Measurements from ENCODE around the gene GSKIP.

The GSKIP gene

DNA sequence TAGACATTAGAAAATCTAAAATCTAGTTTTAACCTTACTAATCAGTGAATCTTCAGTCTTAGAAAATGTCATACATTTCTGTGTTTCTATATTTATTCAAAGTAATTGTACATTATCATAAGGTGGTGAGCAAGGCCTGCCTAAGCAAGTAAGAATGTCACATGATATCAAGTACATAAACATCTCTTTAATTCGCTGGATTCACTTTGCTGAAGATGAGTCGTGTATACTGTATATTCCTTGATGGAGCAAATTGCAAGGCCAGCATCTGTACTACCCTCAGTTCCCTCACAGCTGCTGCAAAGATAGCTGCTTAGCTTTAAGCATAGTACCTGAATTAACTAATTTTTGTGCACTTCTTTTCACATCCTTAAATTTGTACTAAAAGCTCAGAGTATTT, 20.1 kb downstream of the GSKIP start:
- DNase-seq, result no peak

DNA sequence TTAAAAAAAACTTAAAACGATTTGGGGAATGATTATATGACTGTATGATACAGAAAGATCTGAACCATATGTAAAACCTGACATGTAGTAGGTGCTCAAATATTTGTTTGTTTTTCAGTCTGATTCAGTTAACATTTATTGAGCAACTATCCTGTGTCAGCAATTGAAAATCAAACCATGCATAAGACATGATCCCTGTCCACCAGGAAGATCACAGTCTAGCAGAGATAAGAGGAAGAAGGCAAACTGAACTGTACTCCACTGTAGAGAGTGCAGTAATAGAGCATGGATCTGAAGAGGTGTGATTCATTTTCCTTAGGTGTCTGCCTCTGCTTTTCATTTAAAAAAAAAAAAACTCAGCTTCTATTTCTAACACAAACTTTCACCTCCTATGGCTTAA, 20.7 kb downstream of the GSKIP start:
- DNase-seq, result no peak

DNA sequence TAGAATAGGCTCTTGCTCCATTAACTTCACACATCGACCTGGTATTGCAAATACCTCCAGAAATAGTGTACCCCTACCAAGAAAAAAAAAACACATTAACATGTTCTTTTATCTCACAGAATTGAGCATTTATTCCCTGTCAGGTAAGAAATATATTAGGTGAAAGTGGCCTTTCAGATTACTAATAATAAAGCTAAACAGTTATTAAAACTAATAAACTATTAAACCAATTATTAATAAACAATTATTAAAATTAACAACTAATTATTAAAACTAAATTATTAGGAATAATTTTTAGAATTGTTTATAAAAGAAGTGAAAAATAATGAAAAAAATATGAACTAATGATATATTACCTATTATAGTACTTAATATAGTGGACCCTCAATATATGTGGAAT, 21.4 kb downstream of the GSKIP start:
- no peak for DNase-seq

DNA sequence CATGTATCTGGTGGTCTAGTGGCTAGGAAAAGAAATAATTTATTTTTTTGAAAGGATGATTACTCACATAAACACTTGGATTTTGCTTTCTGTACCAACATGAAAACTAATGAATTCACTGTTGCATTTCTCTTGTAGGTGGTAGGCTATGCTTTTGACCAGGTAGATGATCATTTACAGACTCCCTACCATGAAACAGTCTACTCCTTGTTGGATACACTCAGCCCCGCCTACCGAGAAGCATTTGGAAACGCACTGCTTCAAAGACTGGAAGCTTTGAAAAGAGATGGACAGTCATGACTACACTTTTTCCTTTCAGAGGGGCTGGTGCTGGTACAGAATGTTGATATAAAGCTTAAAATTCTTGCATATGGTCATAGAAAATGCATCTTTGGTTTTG, 22.1 kb downstream of the GSKIP start:
- no peak for DNase-seq

DNA sequence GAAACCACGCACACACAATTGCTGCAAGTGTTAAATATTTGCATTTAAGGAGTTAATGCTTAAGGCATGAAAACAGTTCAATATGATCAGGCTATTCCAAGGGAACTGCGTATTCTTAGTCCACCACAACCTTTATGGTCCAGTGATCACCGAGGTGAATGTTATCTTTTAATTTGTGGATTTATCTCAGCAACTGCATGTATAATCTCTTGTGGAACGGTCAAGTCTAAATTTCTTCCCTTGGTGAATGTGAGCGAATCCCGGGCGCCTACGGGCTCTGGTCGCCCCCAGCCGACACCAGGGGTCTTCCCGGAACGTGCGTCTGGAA, 27.6 kb downstream of the GSKIP start:
- DNase-seq, result no peak

DNA sequence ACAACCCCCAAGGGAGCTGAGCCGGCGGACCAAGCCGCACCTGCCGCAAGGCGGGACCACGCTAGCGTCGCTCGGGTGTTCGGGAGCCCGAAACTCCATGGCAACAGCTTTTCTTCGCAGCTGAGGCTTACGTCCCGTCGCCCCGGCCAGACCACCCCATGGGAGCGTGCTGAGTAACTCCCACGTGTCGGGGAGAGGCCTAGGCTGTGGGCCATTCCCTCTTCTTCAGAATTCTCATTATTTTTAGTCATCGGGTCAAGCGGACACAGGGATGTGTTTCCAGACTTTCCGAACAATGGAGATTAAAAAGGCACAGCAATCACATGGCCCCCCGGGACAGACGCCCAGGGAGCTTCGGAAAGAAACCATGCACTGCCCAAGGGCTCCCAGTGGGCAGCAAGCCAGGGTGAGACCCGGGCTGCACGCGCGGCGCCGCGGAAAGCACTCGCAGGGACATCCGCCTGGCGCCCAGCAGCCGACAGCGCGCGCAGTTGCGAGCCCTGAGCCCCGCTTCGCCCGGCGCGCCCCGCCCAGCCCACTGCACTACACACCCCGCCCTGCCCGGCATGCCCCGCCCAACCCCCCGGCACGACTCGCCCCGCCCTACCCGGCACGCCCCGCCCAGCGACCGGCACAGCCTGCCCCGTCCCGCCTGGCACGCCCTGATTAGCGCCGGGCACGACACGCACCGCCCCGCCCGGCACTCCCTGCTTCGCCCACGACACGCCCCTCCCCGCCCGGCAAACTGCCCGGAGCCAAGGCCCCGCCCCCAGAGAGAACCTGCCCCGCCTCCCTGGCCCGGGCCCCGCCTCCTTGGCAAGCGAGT, 28.2 kb downstream of the GSKIP start:
- peak; percentile 95 for DNase-seq

DNA sequence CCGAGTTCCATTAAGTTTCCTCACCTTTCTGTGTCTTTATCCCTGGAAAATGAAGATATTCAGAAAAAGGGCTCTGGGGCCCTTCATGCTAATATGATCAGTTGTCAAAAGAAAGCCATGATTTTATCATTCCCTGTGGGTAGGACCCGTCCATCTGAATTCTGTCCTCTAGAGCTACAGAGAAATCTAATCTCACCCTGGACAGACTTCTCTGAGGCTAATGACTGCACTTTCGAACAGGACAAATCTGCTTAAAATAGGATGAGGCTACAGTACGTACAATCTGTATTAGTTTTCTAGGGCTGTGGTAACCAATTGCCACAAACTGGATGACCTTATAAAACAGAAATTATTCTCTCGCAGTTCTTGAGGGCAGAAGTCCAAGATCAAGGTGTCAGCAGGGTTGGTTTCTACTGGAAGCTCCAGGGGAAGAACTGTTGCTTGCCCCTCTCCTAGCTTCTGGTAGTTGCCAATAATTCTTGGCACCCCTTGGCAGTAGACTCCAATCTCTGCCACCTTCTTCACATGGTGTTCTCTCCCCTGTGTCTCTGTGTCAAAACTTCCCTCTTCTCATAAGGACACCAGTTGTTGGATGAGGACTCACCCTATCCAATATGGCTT, 29.9 kb downstream of the GSKIP start:
- DNase-seq, result no peak

DNA sequence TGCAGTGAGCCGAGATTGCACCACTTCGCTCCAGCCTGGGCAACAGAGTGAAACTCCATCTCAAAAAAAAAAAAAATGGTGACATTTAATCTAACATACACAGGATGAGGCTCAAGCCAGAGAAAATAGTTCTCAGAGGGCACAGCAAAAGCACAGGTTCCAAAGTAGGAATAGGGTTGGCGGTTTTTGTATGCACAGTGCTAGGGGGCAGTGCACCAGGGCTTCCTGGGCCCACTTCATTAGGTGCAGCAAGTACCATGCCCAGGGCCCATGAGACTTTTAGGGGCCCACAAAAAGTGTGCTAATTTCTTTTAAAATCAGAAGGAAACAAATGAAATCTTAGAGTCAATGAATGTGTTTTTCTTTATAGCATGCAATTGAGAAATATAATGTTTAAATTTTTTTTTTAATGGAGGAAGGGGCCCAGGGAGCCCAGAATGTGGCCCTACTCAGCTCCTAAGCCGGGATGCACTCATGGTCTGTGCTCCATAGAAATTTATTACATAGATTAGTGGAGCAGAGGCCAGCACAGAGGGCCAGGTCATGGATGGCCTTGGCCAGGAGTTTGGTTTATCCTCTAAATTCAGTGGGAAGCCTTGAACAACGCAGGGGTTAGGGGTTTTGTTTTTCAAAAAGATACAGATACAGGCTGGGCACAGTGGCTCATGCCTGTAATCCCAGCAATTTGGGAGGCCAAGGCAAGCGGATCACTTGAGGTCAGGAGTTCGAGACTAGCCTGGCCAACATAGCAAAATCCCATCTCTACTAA, 30.9 kb downstream of the GSKIP start:
- no peak for DNase-seq

DNA sequence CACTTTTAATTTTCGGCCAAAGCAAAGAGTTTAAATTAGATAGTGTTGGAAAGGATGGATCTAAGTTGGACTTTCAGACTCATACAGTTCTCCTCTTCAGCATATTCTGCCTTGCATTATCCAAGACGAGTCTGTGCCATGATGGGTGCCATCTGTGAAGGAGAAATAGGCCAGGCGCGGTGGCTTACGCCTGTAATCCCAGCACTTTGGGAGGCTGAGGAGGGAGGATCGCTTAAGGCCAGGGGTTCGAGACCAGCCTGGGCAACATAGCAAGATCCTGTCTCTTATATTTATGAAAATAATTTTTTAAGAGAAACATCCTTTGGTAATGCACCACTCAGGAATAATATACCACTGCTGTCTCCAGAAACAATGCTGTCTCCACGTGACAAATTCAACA, 35.1 kb downstream of the GSKIP start:
- no peak for DNase-seq

DNA sequence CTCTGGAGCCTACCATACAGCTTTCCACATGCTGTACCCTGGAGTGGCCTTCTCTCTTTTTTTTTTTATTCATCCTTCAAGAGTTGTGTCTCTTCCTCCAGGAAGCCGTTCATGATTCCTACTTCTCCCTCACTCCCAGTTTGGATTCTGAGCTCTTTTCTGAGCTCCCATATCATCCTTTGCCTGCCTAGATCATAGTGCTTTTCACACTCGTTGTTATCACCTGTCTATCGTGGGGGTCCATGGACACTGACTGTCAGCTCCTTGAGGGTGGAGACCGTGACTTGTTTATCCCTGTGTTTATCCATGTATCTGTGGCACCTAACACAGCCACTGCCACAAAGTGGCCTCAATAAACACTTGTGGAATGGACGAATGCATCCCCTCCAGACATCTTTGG, 35.6 kb downstream of the GSKIP start:
- DNase-seq, result no peak

DNA sequence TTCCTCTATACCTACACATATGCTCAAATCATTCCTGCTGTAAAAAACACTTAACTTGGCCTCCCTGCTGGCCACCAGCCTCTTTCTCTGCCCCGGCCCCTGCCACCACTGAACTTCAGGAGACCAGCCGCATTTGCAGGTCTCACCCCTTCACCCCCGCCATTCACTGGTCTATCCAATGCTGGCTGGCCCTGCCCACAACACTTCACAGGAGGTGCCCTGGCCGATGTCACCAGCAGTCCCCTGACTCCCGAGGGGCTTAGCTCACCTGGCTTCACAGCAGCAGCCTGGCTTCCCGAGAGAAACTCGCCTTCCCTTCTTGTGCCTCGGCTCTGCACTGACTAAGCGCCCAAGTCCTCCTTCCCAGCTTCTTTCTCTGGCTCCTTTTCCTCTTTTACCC, 36.1 kb downstream of the GSKIP start:
- DNase-seq, result no peak

DNA sequence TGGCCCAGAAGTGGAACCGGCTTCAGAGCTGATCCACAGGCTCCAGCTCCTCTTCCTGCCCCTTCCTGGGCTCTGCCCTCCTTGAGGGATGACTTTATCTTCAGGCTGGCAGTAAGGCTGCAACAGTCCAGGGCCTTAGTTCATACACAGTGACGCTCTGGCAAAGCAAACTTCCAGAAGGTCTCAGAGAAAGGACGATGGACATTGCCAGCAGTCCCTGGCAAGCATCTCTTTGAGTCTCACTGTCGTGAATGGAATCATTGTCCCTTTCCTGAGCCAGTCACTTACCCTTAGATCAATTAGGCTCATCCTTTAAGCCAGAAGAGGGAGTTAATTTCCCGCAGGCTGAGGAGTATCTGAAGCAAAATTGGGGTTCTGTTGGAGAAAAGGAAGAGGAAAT, 37.2 kb downstream of the GSKIP start:
- DNase-seq, result no peak

DNA sequence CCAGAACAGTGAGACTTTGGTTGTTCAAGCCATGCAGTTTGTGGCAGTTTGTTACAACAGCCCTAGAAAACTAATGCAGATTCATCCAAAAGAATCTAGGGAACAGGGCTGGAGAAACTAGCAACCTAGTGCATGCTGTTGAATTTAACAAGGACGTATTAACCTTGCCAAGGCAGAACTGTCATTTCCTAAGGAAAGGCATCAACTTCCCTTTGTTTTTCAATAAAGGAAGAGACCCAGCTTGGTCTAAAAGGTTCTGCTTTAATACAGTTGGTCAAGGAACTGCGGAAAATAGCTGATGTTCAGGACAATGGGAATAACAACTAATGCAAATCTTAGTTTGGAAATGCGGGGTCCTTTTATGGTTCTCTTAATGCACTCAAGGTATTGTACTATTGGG, 40.1 kb downstream of the GSKIP start:
- DNase-seq, result no peak

DNA sequence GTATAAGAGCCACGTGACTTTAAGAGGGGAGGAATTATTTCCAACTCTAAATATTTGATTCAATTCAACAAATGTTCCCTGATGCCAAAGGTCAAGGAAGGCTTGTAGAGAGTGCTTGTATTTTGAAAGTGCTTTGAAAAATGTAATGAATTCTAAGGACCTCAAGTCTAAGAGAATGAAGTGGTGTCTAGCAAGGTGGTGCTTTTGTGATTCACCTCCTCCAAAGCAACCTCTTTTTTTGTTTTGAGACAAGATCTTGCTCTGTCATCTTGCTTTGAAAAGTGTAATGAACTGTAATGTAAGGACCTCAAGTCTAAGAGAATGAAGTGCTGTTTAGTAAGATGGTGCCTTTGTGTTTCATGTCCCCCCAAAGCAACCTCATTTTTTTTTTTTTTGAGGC, 42.4 kb downstream of the GSKIP start:
- no peak for DNase-seq

DNA sequence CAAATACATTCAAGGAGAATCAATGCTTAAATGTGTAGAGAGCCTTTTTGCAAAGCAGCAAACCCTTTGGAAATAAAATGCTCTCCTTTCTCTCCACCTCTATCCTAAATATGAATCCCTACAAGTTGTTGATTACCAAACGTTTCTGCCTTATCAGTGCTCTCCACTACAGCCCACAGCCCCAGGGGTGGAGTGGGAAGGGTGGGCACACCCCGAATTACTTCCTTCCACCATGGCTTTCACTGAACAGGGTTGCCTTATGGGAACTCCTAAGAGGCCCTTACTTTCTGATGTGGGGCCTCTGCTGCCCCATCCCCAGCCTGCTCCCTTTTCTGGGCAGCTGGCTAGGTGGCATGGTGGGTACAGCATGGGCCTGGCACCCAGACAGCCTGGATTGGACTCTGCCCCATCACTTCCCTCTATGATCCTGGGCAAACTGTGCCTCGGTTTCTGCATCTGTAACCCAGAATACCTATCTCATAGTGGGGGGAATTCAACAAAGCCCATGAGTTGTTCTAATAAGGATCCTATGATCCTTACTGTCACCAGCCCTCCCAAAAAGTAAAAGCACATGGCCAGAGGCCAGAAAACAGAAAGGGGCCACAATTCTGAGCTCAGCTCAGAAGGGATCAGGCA, 44.7 kb downstream of the GSKIP start:
- no peak for DNase-seq

DNA sequence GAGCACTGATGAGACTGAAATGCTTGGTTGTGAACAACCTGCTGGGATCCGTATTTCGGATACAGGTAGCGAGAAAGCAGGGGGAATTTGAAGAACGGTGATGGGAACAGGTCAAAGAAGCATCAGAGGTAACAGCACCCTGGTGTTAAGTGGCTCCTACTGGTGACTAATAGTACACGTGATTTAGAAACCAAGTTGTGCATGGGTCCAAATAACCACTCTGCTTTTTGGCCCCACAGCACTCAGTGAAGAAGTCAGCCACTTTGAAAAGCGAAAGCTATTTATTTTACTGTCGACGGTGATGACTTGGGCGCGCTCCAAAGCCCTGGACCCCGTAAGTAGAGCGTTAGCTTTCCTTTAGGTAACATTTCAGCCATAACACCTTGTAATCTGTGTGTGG, 45.3 kb downstream of the GSKIP start:
- no peak for DNase-seq

DNA sequence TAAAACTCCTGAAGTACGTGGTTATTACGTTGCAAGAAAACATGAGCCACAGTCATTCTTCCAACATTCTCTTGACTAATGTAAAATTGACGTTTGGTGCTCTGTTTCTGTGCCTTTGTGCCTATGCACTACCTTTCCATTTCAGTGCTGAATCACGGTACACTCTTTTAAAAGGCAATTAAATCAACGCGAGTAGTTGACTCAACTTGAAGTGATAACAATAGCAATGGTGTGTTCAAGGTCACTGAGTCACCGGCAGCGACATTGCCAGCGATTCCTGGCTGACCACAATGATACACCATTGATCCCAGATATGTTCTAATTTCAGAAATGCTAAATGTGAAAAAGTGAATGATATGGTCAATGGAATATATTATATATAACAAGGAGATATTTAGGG, 46.4 kb downstream of the GSKIP start:
- DNase-seq, result no peak

DNA sequence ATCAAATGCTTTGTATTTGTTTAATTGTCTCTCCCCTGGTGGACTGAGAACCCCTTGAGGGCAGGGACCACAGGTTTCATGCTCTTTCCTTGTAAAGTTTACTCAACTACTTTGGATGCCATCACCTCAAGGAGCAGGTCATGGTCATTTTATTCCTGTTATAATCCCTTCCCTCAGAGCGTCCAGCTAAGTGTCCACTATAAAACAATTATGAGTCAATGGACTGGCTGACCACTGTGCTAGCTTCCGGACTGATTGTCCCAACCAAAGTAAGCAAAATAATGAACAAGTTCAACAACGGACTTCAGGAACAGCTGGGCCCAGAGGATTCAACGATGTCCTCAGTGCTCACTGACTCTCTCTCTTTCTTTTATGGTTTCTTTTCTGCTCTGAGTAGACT, 46.8 kb downstream of the GSKIP start:
- DNase-seq, result no peak

DNA sequence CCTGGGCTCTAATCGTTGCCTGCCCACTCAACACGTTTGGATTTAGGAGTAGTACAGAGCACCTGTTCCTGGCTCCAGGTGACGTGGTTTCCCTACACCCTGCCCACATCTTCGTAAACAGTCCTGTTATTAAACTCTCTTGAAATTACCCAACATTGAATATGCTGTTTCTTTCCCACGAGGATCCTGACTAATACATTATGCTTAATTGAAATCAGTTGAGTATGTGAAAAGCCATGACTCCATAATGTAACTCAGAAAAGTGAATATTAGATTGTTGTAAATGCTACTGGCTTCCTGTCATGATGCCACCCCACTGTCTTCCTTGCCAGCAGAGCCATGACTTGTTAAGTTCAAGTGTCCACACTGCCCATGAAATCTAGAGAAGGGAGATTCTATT, 50.2 kb downstream of the GSKIP start:
- DNase-seq, result no peak

DNA sequence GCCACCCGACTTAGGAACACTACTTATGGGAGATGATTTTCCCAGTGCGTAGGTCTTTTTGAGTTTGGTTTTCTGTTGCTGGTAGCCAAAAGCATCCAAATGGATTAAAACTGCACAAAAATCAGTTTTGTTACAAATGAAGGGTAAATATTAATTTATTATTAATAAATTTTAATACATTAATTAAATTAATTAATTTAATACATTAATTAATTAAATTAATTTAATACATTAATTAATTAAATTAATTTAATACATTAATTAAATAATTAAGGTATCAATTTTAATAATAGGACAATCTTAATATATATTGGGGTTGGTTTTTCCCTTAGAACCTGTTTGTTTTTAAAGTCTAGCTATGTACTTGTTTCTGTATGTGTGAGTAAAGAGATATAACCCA, 52.2 kb downstream of the GSKIP start:
- DNase-seq, result no peak

DNA sequence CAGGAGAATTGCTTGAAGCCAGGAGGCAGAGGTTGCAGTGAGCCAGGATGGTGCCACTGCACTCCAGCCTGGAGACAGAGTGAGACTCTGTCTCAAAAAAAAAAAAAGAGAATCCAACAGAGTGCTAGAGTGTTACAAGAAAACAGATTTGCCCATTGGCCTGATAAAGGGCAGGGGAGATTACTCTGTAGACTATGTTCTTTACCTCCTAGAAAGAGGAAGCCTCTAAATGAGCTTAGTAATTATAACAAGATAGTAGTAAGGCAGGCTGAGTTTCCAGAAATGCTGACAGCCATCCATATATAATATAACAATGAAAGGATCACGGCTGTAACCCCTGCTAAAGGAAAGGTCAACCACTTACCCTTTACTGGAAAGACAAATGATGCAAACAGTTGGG, 53.0 kb downstream of the GSKIP start:
- DNase-seq, result no peak

DNA sequence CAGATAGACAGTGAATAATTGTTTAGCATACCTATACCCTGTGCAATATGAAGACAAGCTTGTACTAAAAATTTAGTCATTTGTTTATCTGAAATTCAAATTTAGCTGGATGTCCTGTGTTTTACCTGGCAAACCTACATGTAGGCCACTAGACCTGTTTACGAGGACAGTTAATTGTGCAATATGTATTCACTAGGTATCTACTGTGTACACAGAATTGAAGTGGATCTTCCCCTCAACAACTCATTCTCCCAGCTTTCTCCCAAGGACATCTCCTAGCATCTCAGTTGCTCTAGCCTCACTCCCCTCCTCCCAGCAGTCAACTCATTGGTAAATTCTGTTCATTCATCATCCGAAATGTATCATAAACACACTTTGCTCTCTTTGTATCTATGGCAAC, 53.9 kb downstream of the GSKIP start:
- DNase-seq, result no peak

DNA sequence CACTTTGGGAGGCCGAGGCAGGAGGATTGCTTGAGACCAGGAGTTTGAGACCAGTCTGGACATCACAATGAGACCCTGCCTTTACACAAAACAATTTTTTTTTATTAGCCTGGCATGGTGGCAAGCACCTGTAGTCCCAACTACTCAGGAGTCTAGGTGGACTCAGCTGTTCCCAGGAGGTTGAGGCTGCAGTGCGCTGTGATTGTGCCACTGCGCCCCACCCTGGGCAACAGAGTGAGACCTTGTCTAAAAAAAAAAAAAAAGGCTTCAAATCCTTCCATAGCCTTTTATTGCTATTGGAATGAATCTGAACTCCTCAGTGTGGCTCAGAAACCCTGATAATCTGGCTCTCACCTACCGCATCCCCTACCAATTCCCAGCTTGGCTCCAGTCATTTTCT, 54.7 kb downstream of the GSKIP start:
- DNase-seq, result no peak

DNA sequence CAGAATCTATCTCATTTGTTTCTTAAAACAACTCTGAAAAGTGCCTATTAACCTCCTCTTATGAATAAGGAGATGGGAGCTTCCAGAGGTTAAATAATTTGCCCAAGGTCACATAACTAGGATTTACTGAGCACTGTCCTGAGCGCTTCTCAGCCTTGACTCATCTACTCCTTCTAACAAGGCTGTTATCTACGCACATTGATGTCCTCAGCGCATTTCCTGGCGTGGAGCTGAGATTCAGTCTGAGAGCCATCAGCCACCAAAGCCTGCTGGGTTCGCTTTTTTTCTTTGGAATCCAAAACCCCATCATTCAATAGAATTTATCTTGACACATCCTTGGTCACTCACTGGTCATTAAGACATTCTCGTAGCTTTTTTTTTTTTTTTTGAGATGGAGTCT, 57.9 kb downstream of the GSKIP start:
- no peak for DNase-seq
